Measurements from ENCODE around the gene PAGE4.

The PAGE4 gene

DNA sequence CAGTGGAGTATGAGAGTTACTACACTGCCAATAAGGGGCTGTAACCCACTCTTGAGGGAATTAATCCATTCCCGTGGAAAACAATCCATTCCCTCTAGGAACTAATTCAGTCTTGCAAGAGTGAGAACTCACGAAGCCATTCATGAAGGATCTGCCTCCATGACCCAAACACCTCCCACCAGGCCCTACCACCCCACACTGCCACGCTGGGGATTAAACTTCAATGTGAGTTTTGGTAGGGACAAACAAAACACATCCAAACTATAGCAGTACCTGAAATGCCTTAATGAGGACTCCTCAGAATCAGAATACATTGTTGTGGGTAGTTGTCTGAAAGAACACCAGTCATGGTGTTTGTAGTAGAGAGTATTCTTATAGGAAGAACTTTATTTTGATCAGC, 19.2 kb downstream of the PAGE4 start:
- Histone ChIP-seq H3K36me3 (ENCODE audit: control insufficient read depth in 2 of 2, insufficient read depth in 1 of 2, low read length in 2 of 2) (no peaks in the 10 kb centered on the region), H3K27ac (ENCODE audit: extremely low read depth, low read depth, low read length) (no peak overlapping the region), H3K4me1 (ENCODE audit: control insufficient read depth, insufficient read depth, low read length) (no peaks in the 10 kb centered on the region), H3K4me3 (ENCODE audit: low read depth, low read length) (no peak overlapping the region), H3K9me3 (ENCODE audit: control insufficient read depth, insufficient read depth, low read depth, low read length) (no peaks in the 10 kb centered on the region)
- CTCF ChIA-PET: interaction anchor here (1.8 kb wide), 1 partner anchor 9 kb away, joined by 9 read pairs; no protein-coding TSS in a partner anchor
- TF ChIP-seq, protein P1, sequence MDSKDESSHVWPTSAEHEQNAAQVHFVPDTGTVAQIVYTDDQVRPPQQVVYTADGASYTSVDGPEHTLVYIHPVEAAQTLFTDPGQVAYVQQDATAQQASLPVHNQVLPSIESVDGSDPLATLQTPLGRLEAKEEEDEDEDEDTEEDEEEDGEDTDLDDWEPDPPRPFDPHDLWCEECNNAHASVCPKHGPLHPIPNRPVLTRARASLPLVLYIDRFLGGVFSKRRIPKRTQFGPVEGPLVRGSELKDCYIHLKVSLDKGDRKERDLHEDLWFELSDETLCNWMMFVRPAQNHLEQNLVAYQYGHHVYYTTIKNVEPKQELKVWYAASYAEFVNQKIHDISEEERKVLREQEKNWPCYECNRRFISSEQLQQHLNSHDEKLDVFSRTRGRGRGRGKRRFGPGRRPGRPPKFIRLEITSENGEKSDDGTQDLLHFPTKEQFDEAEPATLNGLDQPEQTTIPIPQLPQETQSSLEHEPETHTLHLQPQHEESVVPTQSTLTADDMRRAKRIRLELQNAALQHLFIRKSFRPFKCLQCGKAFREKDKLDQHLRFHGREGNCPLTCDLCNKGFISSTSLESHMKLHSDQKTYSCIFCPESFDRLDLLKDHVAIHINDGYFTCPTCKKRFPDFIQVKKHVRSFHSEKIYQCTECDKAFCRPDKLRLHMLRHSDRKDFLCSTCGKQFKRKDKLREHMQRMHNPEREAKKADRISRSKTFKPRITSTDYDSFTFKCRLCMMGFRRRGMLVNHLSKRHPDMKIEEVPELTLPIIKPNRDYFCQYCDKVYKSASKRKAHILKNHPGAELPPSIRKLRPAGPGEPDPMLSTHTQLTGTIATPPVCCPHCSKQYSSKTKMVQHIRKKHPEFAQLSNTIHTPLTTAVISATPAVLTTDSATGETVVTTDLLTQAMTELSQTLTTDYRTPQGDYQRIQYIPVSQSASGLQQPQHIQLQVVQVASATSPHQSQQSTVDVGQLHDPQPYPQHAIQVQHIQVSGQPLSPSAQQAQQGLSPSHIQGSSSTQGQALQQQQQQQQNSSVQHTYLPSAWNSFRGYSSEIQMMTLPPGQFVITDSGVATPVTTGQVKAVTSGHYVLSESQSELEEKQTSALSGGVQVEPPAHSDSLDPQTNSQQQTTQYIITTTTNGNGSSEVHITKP (tag by site-specific recombination; IDR thresholded peaks at IDR 0.05): no peak
- no peak for TF ChIP-seq KLF10 (tag by site-specific recombination; IDR thresholded peaks at IDR 0.05)
- no peak for TF ChIP-seq ZNF23 (tag by site-specific recombination; IDR thresholded peaks at IDR 0.05; ENCODE audit: borderline replicate concordance)
- no peak for TF ChIP-seq ZNF157 (tag by site-specific recombination; IDR thresholded peaks at IDR 0.05)
- no peak for TF ChIP-seq ZBTB1 (tag by site-specific recombination; IDR thresholded peaks at IDR 0.05)
- TF ChIP-seq, protein P2, sequence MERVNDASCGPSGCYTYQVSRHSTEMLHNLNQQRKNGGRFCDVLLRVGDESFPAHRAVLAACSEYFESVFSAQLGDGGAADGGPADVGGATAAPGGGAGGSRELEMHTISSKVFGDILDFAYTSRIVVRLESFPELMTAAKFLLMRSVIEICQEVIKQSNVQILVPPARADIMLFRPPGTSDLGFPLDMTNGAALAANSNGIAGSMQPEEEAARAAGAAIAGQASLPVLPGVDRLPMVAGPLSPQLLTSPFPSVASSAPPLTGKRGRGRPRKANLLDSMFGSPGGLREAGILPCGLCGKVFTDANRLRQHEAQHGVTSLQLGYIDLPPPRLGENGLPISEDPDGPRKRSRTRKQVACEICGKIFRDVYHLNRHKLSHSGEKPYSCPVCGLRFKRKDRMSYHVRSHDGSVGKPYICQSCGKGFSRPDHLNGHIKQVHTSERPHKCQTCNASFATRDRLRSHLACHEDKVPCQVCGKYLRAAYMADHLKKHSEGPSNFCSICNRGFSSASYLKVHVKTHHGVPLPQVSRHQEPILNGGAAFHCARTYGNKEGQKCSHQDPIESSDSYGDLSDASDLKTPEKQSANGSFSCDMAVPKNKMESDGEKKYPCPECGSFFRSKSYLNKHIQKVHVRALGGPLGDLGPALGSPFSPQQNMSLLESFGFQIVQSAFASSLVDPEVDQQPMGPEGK (tag by site-specific recombination; IDR thresholded peaks at IDR 0.05): no peak
- TF ChIP-seq, protein P3, sequence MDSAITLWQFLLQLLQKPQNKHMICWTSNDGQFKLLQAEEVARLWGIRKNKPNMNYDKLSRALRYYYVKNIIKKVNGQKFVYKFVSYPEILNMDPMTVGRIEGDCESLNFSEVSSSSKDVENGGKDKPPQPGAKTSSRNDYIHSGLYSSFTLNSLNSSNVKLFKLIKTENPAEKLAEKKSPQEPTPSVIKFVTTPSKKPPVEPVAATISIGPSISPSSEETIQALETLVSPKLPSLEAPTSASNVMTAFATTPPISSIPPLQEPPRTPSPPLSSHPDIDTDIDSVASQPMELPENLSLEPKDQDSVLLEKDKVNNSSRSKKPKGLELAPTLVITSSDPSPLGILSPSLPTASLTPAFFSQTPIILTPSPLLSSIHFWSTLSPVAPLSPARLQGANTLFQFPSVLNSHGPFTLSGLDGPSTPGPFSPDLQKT (IDR thresholded peaks at IDR 0.05; ENCODE audit: borderline replicate concordance, low read depth, low read length): no peak
- no peak for TF ChIP-seq GLIS1 (tag by site-specific recombination; IDR thresholded peaks at IDR 0.05)
- TF ChIP-seq ZNF561 (tag by site-specific recombination; IDR thresholded peaks at IDR 0.05; ENCODE audit: borderline replicate concordance): no peak
- TF ChIP-seq, protein P4, sequence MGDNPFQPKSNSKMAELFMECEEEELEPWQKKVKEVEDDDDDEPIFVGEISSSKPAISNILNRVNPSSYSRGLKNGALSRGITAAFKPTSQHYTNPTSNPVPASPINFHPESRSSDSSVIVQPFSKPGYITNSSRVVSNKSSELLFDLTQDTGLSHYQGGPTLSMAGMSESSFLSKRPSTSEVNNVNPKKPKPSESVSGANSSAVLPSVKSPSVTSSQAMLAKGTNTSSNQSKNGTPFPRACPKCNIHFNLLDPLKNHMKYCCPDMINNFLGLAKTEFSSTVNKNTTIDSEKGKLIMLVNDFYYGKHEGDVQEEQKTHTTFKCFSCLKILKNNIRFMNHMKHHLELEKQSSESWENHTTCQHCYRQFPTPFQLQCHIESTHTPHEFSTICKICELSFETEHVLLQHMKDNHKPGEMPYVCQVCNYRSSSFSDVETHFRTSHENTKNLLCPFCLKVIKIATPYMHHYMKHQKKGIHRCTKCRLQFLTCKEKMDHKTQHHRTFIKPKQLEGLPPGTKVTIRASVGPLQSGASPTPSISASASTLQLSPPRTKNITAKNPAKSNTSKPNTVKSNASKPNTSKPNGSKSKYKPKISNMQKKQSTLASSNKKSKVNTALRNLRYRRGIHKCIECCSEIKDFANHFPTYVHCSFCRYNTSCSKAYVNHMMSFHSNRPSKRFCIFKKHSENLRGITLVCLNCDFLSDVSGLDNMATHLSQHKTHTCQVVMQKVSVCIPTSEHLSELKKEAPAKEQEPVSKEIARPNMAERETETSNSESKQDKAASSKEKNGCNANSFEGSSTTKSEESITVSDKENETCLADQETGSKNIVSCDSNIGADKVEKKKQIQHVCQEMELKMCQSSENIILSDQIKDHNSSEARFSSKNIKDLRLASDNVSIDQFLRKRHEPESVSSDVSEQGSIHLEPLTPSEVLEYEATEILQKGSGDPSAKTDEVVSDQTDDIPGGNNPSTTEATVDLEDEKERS (tag by site-specific recombination; IDR thresholded peaks at IDR 0.05): no peak
- TF ChIP-seq ZNF549 (tag by site-specific recombination; IDR thresholded peaks at IDR 0.05): no peak
- TF ChIP-seq ZNF596 (tag by site-specific recombination; IDR thresholded peaks at IDR 0.05): no peak
- TF ChIP-seq ZNF658 (tag by site-specific recombination; IDR thresholded peaks at IDR 0.05): no peak
- TF ChIP-seq, protein P5, sequence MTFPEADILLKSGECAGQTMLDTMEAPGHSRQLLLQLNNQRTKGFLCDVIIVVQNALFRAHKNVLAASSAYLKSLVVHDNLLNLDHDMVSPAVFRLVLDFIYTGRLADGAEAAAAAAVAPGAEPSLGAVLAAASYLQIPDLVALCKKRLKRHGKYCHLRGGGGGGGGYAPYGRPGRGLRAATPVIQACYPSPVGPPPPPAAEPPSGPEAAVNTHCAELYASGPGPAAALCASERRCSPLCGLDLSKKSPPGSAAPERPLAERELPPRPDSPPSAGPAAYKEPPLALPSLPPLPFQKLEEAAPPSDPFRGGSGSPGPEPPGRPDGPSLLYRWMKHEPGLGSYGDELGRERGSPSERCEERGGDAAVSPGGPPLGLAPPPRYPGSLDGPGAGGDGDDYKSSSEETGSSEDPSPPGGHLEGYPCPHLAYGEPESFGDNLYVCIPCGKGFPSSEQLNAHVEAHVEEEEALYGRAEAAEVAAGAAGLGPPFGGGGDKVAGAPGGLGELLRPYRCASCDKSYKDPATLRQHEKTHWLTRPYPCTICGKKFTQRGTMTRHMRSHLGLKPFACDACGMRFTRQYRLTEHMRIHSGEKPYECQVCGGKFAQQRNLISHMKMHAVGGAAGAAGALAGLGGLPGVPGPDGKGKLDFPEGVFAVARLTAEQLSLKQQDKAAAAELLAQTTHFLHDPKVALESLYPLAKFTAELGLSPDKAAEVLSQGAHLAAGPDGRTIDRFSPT (tag by site-specific recombination; IDR thresholded peaks at IDR 0.05): no peak
- POLR2A ChIA-PET: no interaction called here

All from HEK293 (cell line).